Myocyte (in vitro differentiated cells): ENCODE measurements around the gene SELENBP1. TPM values are rescaled to one million over a fixed set of nuclear protein-coding genes. Genes with fewer than 3 reads are reported as not detected.

Experiments
- total RNA-seq: library from RNA; depleted of rRNA; stranded (reverse); fragments of >200 nt; gene quantifications from 2 replicates; pipeline ENCODE4 v1.2.3, GENCODE V29; 2014

SELENBP1 gene
- total RNA-seq, 1 donor from 2014 or later = 9.5 TPM

Other genes with a start within 250 kb of the SELENBP1 start
- 73.1 and 132 TPM in 2 replicates for gene SEMA6C, start 226.1 kb downstream of the SELENBP1 start, total RNA-seq
- gene TNFAIP8L2, start 216.1 kb downstream of the SELENBP1 start, total RNA-seq = not detected in 2 replicates
- gene LYSMD1, start 206.8 kb downstream of the SELENBP1 start, total RNA-seq = 18.7 and 23.9 TPM in 2 replicates
- gene SCNM1, start 206.6 kb downstream of the SELENBP1 start, total RNA-seq = 26.0 and 26.1 TPM in 2 replicates
- gene TMOD4, start 196.7 kb downstream of the SELENBP1 start, total RNA-seq = 0.35 and 0.47 TPM in 2 replicates
- 80.3 and 81.8 TPM in 2 replicates for gene VPS72, start 182.5 kb downstream of the SELENBP1 start, total RNA-seq
- gene PIP5K1A, start 174.2 kb downstream of the SELENBP1 start, total RNA-seq = 34.2 and 40.4 TPM in 2 replicates
- 144 and 179 TPM in 2 replicates for gene PSMD4, start 118.0 kb downstream of the SELENBP1 start, total RNA-seq
- gene ZNF687, start 90.4 kb downstream of the SELENBP1 start, total RNA-seq = 17.3 and 21.5 TPM in 2 replicates
- gene PI4KB, start 45.3 kb downstream of the SELENBP1 start, total RNA-seq = 52.4 and 59.5 TPM in 2 replicates
- 30.6 and 46.4 TPM in 2 replicates for gene RFX5, start 25.5 kb downstream of the SELENBP1 start, total RNA-seq
- 241 and 277 TPM in 2 replicates for gene PSMB4, start 26.9 kb upstream of the SELENBP1 start, total RNA-seq
- gene POGZ, start 86.8 kb upstream of the SELENBP1 start, total RNA-seq = 29.4 and 33.7 TPM in 2 replicates
- 0.21 TPM in 1 of 2 replicates, not detected in the other for gene CGN, start 138.7 kb upstream of the SELENBP1 start, total RNA-seq
- 31.4 and 45.5 TPM in 2 replicates for gene TUFT1, start 167.6 kb upstream of the SELENBP1 start, total RNA-seq
- gene SNX27, start 239.3 kb upstream of the SELENBP1 start, total RNA-seq = 27.9 and 29.6 TPM in 2 replicates